Airway epithelial cell (primary cell): Measurements from ENCODE around the gene ZBBX. TPM values are rescaled to one million over a fixed set of nuclear protein-coding genes. Genes with fewer than 3 reads are reported as not detected.

Experiments used
- total RNA-seq: library from RNA; depleted of rRNA; stranded (reverse); fragments of >200 nt; gene quantifications from 2 replicates; pipeline ENCODE4 v1.2.3, GENCODE V29; 2015

ZBBX gene, protein sequence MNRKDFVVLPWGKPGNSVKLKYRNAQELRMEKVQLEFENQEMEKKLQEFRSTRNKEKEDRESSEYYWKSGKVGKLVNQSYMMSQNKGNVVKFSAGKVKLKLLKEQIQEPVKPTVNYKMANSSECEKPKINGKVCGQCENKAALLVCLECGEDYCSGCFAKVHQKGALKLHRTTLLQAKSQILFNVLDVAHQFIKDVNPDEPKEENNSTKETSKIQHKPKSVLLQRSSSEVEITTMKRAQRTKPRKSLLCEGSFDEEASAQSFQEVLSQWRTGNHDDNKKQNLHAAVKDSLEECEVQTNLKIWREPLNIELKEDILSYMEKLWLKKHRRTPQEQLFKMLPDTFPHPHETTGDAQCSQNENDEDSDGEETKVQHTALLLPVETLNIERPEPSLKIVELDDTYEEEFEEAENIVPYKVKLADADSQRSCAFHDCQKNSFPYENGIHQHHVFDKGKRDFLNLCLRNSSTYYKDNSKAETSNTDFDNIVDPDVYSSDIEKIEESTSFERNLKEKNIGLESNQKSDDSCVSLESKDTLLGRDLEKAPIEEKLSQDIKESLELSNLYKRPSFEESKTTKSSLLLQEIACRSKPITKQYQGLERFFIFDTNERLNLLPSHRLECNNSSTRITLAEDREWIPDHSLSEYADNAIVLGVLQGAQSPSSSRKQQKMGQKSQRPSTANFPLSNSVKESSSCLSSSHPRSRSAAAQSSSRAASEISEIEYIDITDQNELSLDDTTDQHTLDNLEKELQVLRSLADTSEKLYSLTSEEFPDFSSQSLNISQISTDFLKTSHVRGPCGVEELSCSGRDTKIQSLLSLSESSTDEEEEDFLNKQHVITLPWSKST
- total RNA-seq, result 0.28 TPM in 1 of 2 replicates, not detected in the other

GRCh38 chr3:167380004-167380689, at the start of gene ZBBX:
ZBBX (minus strand) TSS chr3:167380297; CDS start chr3:167372901, 7,396 bp downstream.

Other genes starting within 250 kb of the ZBBX start
- not detected in 2 replicates for gene SERPINI2, start 93.7 kb upstream of the ZBBX start, total RNA-seq